GM12864 (cell line): ENCODE results near the gene SLC16A6.
A peak's percentile ranks its signal among the peaks of the same experiment; 100 is the strongest.

ENCODE experiments used
- DNase-seq: peaks from one replicate; pipeline ENCODE4 v3.0.0-alpha.2; 2011; ENCODE audit warnings: low read depth
- H3K4me3 ChIP-seq: 2 replicates; pipeline ENCODE4 v1.5.1; 2011; ENCODE audit warnings: mild to moderate bottlenecking, low read depth, low read length, control low read depth
- CTCF ChIP-seq: IDR thresholded peaks from 2 replicates; pipeline ENCODE4 v1.5.1; 2011; ENCODE audit warnings: low read depth, mild to moderate bottlenecking, moderate library complexity, low read length, control low read depth, inconsistent platforms; ENCODE audit errors: missing control alignments

The SLC16A6 gene

GRCh38 chr17:68293490-68294195 is 2.7 kb upstream of the SLC16A6 start:
- TF ChIP-seq CTCF = no peak
- H3K4me3 ChIP-seq = no peak overlapping the region
- DNase-seq = no peak

GRCh38 chr17:68292689-68293040 is 1.7 kb upstream of the SLC16A6 start:
- no peak for DNase-seq
- no peak for TF ChIP-seq CTCF
- H3K4me3 ChIP-seq = peak overlapping the region; percentile 91

- TF ChIP-seq CTCF = peak; percentile 18
- peak overlapping the region; percentile 91 for H3K4me3 ChIP-seq
- peak; percentile 87 for DNase-seq
Observed at GRCh38 chr17:68291836-68292688, 1.1 kb upstream of the SLC16A6 start.

GRCh38 chr17:68290268-68290954 is 516 bp downstream of the SLC16A6 start:
- DNase-seq = no peak

GRCh38 chr17:68289936-68290267 is 1.0 kb downstream of the SLC16A6 start:
- no peak for DNase-seq
- no peak for TF ChIP-seq CTCF
- H3K4me3 ChIP-seq = peak overlapping the region; percentile 91

More at GRCh38 chr17:68290268-68290954, 516 bp downstream of the SLC16A6 start:
- peak overlapping the region; percentile 91 for H3K4me3 ChIP-seq
- no peak for TF ChIP-seq CTCF

GRCh38 chr17:68289473-68289872 is 1.5 kb downstream of the SLC16A6 start:
- no peak for DNase-seq
- TF ChIP-seq CTCF = no peak
- peak overlapping the region; percentile 91 for H3K4me3 ChIP-seq
